NB4 (cell line): ENCODE measurements around the gene NCAM2.

ENCODE experiments used
- MYC ChIP-seq: IDR thresholded peaks from 2 replicates; pipeline ENCODE4 v1.6.1; 2011; ENCODE audit warnings: low read depth, low read length
- POLR2A ChIP-seq: IDR thresholded peaks from 2 replicates; pipeline ENCODE4 v1.6.1; 2011; ENCODE audit warnings: mild to moderate bottlenecking; ENCODE audit not compliant: insufficient read length; ENCODE audit errors: extremely low read depth
- TF ChIP-seq, protein P1 (sequence below): IDR thresholded peaks from one replicate; pipeline ENCODE4 v1.5.1; 2012; ENCODE audit warnings: low read depth, low read length

DNA sequence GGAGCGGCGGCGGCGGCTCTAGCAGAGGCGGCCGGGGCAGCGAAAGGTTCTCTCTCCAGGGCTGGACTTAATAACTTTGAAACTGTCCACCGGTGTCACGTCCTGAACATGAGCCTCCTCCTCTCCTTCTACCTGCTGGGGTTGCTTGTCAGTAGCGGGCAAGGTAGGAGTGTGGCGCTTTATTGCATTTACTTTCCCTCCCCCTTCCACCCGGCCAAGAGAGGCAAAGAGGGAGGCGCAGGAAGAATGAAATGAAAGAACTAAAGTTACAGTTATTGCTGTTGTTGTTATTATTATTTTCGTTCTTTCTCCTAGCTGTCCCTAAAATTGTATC is 214 bp downstream of the NCAM2 start:
- TF ChIP-seq, protein P1, sequence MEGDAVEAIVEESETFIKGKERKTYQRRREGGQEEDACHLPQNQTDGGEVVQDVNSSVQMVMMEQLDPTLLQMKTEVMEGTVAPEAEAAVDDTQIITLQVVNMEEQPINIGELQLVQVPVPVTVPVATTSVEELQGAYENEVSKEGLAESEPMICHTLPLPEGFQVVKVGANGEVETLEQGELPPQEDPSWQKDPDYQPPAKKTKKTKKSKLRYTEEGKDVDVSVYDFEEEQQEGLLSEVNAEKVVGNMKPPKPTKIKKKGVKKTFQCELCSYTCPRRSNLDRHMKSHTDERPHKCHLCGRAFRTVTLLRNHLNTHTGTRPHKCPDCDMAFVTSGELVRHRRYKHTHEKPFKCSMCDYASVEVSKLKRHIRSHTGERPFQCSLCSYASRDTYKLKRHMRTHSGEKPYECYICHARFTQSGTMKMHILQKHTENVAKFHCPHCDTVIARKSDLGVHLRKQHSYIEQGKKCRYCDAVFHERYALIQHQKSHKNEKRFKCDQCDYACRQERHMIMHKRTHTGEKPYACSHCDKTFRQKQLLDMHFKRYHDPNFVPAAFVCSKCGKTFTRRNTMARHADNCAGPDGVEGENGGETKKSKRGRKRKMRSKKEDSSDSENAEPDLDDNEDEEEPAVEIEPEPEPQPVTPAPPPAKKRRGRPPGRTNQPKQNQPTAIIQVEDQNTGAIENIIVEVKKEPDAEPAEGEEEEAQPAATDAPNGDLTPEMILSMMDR: no peak
- TF ChIP-seq POLR2A (no peak), MYC (no peak)
